D341Med (cell line): ENCODE measurements around the gene ITPK1.

Experiments used
- DNase-seq: peaks from one replicate; pipeline ENCODE4 v3.0.0; 2012; ENCODE audit warnings: low spot score

The ITPK1 gene

DNA sequence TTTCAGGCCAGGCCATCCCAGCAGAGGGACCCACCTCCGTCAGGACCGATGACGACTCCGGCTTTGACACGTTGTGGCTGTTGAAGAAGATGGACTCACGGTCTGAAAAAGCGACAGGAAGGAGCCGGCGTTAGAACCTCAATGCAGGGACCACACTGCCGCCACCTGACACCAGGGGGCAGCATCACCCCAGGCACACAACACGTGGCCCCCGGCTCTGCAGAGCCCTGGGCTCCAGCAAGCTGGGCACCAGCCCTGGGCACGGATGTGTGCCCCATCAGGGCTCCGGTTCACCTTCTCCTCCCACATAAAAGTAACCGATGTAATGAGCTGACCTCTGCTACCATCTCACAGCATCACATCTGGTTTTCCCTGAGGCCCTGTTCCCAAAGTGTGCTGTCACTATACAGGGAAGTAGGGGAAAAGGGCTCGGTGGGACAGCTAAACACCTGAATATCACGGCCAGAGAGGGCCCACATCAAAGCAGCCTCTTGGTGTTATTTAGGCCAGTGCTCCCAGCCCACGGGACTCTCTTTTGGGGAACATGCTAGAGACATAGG, 163.7 kb downstream of the ITPK1 start:
- DNase-seq = peak; percentile 92

DNA sequence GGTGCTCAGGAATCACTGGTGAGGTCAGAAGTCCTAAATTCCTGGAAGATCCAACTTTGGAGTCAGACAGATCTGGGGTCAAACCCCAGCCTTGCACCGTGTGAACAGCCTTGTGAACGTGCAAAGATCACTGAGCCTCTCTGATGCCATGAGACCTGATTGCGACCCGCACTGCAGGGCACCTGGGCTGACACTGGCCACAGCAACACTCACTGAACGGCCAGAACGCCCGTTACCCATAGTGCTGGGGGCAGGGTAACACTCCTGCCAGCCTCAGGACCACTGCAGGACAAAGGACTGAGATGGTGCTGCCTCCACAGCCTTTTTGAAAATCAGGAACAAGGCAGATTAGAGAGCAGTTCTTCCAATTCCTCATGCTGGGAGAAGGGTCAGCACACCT, 164.5 kb downstream of the ITPK1 start:
- DNase-seq = no peak

DNA sequence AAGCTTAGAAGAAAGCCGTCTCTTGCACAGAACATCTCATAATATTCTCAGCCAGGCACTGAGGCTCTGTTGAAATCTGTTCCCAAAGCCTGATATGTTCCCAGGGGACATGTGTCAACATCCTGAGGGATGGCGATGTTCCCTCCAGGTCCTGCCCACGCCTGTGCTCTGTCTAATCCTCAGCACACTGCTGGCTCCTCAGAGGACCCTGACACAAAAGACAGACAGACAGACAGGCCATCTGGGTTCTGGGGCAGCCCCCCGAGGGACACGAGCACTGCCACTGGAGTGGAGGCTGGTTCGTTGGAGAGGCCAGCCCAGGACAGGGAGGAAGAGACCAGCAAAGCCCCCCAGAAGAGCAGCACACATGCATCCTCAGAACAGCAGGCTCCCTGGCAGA, 165.0 kb downstream of the ITPK1 start:
- peak; percentile 76 for DNase-seq

DNA sequence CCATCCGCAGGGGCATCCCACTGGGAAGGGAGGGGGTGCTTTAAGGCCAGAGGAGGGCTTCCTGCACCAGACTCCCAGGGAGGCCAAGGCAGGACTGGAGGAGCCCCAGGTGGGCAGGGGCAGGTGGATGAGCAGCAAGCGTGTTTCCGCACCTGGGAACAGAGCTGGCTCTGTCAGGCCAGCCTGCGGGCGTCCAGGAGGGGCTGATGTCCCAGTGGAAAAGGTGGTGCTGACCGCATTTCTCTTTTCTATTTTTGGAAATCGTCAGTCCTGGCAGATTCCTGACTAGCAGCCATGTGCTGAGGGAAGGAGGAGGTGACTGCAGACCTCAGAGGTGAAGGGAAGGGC, 165.6 kb downstream of the ITPK1 start:
- DNase-seq = no peak

DNA sequence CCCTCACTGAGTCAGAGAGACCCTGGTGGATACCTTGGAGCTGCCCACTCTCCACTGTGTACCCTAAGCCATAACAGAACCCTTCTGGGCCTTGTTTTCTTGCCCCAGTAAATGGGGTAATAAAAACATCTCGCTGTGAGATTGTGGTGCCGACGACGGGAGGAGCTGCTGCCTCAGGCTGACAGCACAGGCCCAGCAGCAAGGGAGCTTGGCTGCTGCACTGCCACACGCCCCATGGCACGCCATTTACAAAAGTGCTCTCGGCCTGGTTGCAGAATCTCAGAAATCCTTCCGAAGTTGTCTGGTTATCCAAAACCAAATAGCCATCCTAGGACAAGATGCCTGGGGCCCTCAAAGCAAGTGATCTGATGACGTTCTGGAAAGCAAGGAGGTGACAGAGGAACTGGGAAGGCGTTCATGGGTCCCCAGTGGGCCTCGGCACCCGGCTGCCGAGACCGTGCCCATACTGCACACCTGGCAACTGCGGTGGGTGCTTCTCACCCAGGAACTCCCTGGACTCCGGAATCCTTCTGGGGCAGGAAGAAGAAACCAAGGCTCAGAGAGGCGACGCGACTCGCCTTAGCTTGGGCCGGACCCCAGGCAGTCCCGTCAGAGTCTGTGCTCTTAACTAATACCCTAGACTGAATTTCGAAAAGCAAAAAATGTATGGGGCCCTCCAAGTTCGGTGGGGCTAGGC, 166.1 kb downstream of the ITPK1 start:
- no peak for DNase-seq

DNA sequence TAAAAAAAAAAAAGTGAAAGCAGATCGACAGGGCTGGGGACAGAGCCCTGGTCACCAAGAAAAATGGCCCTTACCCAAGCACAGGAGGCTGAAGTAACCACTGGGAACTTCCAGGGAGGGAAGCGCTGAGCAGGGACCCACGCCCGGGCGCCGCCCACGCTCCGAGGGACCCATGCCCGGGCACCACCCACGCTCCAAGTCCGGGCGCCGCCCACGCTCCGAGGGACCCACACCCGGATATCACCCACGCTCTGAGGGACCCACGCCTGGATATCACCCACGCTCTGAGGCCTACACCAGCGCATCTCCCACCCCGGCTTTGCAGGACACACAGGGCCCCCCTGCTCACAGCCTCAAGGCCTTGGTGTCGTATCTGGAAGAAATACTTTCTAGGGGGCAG, 167.1 kb downstream of the ITPK1 start:
- DNase-seq = no peak

DNA sequence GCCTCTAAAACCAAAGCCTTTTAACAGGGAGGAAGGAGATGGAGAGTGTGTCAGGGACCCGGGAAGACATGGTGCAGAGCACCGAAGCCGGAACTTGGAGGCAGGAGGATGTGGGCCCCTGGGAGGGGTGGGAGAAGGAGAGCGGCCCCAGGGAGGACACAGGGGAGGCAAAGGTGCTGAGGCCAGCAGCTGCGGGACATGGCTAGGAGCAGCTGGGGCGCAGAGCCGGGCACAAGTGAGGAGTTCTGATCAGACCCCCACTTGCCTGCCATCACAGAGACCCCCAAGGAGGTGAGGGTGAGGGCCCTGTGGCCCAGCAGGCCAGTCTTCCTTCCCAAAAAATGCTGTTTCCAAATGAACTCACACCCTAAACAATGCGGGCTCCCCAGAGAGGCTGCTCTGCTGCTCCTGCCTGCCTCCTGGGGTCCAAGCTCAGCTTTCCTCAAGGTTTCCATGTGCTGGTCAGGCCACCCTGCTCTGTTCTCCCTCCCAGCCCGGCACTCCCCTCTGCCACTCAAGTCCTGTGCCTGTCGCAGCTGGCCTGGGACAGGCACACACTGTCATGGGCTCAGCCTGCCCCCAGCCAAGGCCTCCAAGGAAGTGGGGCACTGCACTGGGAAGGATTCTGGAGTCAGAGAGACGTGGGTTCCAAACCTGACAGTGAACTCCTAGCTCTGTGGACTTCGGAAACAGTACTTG, 168.7 kb downstream of the ITPK1 start:
- DNase-seq = no peak

DNA sequence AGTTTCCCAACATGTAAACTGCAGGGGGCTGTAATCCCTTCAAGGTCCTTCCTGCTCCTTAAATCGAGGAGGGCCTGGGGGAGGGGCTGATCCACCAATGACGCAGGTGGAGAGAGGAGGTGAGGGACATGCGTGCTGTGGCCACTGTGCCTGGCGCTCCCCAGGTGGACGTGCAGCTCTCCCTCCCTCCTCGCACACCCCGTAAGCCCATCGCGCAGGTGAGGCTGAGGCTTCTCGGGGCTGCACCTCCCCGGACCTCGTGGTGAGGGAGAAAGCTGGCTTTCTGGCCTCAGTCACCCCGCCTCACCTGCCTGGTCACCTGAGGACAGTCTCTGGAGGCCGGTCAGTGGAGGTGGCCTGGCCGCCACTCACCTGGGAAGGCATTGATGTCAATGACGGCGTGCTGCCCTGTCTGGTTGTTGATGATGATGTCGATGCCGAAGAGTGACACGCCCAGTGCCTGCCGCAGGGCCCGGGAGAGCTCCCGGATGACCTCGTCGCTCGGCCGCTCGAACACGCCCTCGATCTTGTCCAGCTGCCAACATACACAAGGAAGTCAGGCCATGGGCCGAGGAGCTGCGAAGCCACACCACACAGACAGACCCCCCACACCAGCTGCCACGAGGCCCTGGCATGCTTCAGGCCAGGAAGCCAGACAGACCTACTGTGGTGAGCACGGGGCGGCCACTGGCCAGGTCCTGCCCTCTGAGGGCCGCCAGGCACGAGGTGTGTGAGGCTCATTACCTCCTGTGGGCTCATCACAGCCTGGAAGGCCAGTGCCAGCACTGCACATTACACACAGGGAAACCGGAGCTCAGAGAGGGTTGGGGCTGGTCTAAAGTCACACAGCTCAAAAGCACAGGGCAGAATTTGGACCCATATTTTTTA, 169.5 kb downstream of the ITPK1 start:
- no peak for DNase-seq

DNA sequence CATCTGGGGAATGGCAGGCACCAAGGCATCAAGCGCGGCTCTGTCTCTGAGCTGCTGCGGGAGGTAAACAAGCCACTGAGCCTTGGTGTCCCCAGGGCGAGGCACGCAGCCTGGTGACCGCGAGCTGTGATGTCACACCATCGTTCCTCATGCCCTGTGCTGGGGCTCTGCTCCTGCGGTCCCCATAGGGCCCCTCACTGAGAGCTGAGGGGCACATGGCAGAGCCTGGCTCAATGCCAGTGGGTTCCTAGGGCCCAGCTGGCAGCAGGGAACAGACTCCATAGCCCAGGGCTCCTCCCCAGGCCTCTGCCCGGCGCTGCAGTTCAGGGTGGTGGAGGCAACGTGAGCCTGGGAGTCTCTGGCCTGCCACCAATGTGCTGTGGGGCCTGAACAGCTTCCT, 170.2 kb downstream of the ITPK1 start:
- DNase-seq = no peak

DNA sequence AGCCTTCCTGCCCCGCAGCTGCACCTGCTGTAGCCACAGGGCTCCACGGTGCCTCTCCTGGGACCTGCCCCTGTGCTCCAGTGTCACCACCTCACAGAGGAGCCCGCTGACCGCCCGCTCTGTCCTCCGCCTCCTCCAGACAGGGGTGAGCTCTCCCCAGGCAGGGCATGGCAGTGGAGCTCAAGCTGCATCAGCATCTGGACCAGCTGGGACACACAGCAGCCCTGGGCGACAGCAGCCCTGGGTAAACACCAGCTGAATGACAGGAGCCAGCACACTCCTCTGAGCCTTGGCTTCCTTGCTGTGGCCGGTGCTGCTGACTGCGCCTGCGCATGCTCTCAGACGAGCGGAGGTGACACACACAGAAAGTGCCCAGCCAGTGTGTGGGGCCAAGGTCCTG, 170.7 kb downstream of the ITPK1 start:
- no peak for DNase-seq

DNA sequence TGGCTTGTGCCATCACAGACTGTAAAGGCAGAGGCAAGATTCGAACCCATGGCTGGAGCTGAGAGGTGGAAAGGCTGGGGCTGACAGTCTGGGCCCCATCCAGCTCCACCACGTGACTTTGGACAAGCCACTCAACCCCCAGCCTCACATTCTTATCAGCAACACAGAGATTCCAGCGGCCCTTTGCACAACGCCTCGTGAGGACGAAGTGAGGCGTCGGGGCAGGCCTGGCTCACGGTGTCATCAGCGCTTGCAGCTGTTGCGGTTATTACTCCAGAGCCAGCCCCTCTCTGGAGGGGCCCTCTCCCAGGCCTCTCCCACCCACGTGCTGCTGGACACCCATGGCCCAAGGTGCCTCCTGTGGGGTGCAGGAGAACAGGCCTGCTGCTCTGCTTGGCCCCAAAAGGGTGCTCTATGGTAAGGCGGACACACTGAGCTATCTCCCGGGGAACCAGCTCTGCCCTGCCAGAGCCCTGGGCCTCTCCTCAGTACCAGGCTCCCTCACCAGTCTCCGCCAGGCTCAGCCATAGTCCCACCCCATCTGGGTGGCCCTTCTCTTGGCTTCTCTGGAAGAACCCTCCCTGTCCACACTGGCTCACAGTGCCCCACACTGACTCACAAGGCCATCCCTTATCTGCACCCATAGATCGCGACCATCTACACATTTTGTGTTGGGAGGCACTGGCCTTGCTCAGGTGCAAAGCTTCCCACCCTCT, 171.7 kb downstream of the ITPK1 start:
- no peak for DNase-seq

DNA sequence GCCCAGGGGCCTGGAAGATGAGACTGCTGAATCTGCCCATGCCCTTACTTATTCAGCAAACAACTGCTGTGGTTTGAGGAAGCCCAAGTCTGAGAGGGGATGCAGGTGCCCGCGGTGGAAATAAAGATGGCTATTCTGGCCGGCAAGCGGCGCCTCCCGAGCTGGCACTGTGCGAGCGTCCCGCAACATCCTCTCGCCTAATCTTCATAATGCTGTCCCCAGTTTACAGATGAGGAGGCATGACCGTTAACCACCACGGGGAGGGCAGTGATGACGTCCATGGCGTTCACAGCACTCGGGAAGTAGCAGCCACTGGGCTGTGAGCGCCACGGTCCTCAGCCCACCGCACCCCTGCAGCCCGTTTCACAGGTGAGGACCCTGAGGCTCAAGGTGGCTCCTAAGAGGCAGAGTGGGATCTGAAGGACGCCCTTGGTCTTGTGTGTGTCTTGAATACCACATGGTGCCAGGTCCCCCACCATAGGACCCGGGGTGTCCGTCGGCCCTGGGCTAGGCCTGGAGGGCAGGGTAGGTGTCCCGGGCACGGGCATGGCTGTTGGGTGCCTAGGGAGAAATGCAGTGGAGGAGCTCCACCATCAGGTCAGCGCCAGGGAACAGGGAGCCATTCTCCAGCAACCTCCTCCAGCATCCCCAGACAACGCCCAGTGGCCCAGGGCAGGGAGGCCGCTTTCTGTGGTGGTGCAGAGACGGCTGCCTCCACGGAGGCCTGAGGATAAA, 172.6 kb downstream of the ITPK1 start:
- DNase-seq = no peak

DNA sequence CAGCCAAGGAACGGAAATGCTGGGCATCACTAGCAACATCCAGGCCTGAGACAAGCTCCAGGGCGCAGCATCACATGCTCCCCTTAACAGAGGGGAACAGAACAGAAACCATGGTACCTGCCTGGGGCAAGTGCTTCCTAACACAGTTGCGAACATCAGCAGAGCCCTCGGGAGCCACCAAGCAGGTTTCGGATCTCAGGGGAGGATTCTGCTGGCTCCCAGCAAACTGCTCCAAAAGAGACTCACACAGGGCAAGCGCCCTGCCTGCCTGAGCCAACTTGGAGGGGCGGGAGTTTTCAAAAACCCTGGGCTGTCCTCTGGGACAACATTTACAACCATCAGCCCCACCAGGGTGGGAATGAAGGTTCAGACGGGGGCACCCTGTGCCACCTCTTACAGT, 173.1 kb downstream of the ITPK1 start:
- no peak for DNase-seq

DNA sequence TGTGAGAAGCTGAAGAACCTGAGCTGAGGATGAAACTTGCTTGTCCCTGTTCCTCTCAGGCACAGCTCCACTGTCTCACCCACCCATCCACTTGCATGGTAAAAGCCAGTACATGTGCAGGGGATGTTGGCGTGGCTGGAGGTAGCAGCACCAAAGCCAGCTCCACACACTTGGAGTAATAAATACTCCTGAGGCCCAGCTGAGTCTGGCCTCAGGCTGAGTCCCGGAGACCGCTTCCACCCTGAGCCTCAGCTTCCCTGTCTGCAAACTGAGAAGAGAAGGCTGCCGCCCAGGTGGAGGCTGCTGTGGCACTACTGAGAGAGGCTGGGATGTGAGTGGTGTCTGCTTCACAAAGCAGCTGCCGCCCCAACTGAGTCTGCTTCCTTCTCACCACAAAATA, 173.6 kb downstream of the ITPK1 start:
- no peak for DNase-seq

DNA sequence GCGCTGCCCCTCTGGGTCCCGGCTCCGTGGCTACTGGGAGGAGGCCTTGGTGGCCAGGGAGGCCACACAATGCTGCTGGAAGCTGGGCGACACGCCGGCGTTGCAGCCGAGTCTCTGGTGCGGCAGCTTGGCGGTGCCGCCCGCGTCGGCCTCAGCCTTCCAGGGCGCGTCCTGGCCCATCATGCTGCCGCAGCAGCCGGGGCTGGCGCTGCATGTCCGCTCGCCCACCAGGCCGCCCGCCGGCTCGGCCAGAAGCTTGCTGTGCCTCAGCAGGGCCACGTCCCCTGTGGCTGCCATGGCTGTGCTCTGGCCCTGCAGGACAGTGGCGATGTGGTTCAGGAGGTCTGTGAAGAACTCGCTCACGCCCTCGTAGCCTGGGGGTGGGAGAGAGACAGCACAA, 174.2 kb downstream of the ITPK1 start:
- DNase-seq = no peak

DNA sequence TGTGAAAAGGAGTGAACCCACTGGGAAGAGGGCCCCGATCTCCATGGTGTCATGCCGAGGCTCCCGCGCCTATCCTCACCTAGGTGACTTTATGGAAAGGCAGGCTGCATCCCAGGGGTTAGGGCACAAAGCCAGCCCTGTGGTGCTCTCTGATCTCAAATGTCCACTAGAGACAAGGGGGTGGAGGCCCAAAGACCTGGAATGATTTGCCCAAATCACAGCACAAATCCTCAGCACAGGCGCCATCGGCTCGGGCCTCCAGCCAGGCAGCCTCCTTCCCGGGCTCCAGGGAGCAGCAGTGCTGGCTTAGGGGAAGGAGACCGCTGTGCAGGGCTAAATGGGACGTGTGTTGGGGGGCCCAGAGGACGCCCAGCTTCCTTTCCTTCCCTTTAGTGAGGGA, 175.2 kb downstream of the ITPK1 start:
- no peak for DNase-seq

DNA sequence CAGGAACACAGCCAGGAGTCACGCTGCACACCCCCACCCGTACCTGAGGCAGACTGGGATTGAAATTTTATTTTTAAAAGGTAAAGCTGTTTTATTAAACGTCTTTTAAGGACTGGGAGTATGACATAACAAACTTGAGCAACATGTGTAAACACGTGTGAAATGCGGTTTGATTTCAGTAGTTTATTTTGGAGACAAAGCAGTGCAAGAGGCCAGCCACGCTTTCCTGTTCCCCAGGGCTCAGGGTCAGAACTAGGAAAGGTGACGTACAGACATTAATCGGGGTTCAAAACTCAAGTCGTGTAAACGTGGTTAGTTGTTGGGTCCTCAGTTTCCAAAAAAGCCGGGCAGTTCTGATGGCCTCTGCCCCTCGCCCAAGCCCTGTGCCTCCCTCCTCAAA, 176.0 kb downstream of the ITPK1 start:
- no peak for DNase-seq

DNA sequence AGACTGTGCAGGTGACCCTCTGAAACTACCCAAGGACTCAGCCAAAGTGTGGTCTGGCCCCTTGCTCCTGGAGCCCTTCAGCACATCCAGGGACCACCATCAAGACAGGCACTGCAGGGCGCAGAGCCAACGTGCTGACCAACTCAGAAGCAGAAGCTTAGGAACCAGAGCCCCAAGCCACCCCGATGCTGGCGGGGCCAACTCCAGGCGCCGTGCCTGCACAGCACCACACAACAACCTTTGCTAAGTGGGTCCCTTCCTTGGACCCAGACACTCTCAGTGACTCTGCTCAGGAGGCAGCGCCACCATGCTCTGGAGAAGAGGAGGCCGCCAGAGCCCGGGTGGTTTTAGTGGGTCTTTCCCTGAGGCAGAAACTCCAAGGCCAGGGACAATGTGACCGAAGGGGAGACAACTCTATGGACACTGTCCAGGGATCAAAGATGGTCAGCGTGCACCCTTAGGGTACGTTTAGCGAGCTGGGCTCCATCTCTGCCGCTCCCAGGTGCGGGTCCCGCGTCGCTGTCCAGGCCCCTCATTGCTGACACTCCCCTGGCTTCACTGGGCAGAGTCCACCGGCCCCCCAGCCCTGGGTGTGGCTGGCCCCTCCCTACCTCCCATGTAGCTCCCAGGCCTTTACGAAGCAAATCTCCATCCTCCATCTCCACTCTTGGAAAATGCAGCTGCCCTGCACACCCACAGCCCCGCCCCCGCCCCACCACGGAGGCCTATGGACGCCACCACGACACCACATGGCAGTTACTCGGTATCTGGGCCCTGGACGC, 176.6 kb downstream of the ITPK1 start:
- DNase-seq = no peak

DNA sequence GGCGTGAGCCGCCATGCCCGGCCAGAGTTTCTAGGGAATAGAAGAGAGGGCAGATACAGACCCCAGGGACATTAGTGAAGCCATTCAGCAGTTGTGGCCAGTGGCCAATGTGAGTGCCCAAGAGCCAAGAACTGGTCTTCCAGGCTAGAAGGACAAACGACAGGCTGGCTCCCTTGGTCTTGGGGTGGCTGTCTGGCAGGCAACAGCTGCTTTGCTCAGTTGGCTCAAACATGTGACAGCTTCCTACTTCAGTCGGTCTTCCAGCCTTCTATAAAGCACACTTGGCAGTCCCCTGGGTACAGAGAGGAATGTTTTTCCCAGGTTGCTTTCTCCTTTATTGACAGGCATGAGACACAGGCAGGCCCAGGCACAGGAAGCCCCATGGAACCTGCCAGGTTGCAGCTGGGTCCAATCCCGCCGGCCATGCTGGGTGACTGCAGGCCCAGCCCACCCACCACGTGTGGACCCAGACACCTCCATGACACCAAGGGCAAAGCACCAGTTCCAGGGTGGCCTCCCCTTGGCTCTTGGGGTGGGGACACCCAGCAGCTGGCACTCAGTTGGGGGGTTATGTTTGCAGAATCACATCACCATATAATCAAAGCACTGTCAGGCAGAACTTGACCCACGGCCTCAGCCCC, 177.4 kb downstream of the ITPK1 start:
- DNase-seq = no peak
